Lower leg skin (tissue), 3 donors: ENCODE results near the gene SCN3A.

Source experiments
- POLR2A ChIP-seq, 2 donors: fragments of 450-650 bp; IDR thresholded peaks; one replicate each; pipeline ENCODE4 v1.6.1; 2016 to 2017; ENCODE audit warnings: antibody characterized with exemption in 2 of 2, mild to moderate bottlenecking in 1 of 2, moderate library complexity in 1 of 2
- TF ChIP-seq, protein P1 (sequence below), 3 donors: fragments of 450-650 bp; IDR thresholded peaks; one replicate each; pipeline ENCODE4 v1.5.1; 2016; ENCODE audit warnings: antibody characterized with exemption in 3 of 3, mild to moderate bottlenecking in 3 of 3, moderate library complexity in 2 of 3

DNA sequence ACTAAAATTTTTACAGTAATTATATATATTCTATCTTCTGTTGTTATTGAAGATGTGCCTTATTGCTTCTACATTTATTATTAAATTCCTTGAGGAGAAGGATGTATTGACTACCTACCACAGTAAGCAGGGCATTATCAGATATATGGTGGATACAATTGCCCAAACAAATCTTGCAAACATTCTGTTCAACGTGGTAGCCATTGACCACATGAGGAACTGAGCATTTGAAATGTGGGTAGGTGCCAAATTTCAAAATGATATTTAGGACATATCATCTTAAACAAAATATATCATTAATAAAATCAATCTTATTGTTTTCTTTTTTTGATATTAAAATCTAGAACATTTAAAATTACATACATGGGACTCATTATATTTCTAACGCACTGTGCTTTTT, 11.1 kb downstream of the SCN3A start:
- TF ChIP-seq, protein P1, sequence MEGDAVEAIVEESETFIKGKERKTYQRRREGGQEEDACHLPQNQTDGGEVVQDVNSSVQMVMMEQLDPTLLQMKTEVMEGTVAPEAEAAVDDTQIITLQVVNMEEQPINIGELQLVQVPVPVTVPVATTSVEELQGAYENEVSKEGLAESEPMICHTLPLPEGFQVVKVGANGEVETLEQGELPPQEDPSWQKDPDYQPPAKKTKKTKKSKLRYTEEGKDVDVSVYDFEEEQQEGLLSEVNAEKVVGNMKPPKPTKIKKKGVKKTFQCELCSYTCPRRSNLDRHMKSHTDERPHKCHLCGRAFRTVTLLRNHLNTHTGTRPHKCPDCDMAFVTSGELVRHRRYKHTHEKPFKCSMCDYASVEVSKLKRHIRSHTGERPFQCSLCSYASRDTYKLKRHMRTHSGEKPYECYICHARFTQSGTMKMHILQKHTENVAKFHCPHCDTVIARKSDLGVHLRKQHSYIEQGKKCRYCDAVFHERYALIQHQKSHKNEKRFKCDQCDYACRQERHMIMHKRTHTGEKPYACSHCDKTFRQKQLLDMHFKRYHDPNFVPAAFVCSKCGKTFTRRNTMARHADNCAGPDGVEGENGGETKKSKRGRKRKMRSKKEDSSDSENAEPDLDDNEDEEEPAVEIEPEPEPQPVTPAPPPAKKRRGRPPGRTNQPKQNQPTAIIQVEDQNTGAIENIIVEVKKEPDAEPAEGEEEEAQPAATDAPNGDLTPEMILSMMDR (IDR thresholded peaks at IDR 0.05) = no peak
- no peak for TF ChIP-seq POLR2A (IDR thresholded peaks at IDR 0.05)
